NCI-H82 (cell line): Measurements from ENCODE around the gene RNF111.
A peak's percentile ranks its signal among the peaks of the same experiment; 100 is the strongest.
"Not testable (repeated sequence)": the region's sequence is repeated elsewhere in the genome, so short reads cannot be mapped to it uniquely, and the experiment has no call there.

Experiments
- DNase-seq: peaks from one replicate; lab custom pipeline; 2025; lab: John Stamatoyannopoulos, UW

The RNF111 gene

DNA sequence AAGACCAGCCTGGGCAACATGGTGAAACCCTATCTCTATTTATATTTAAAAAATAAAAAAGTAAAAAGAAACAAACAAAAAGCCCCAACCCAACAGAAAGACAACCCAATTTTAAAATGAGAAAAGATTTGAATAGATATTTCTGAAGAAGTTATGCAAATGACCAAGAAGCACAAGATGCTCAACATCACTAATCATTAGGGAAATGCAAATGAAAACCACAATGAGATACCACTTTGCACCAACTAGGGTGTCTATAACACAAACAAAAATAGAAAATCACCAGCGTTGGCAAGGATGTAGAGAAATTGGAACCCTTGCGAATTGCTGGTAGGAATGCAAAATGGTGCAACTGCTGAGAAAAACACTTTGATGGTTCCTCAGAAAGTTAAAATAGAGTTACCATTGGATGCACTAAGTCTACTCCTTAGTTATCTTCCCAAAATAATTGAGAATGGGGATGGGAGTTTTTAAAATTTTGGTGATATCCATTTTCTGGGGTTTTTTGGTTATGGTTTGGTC is 71.7 kb downstream of the RNF111 start:
- DNase-seq = no peak

GRCh38 chr15:59060348-59060747 is 72.9 kb downstream of the RNF111 start:
- no peak for DNase-seq

GRCh38 chr15:59063042-59063441 is 75.6 kb downstream of the RNF111 start:
- DNase-seq = no peak

DNA sequence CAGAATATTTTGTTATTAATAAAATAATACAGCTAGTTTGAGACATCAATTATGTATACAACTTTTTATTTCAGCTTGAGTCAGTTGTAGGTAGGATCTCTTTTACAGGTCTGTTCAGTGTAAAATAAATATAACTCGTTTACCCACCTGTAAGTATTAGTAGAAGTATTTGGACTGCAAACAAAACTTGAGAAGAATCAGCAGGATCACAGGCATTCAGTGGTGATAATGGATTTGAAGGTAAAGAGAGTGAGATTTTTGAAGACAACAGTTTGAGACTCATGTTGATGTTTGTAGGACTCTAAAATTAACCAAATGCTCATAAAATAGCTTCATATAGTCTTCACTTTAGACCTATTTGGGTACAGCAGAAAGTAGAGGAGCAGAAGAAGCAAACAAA is 82.0 kb downstream of the RNF111 start:
- DNase-seq = no peak

GRCh38 chr15:59074607-59075006 is 87.1 kb downstream of the RNF111 start:
- DNase-seq = no peak

- DNase-seq = no peak
Observed at GRCh38 chr15:59087731-59088130, 100.3 kb downstream of the RNF111 start.

DNA sequence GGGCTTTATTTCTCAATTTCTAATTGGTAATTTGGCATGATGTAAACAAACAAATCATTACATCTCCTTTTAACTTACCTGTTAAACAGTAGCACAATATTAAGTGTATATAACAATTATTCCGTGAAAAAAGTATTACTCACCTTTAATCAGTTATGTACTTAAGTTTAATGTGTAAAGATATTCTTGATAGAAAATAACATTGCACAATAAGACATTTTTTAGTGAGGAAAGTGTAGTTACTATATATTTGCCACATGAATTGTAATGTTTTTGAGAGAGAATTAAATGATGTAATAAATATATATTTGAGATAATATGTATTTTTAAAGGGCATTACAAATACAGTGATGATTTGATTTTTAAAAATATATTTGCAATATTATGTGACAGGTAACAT is 106.6 kb downstream of the RNF111 start:
- no peak for DNase-seq

DNA sequence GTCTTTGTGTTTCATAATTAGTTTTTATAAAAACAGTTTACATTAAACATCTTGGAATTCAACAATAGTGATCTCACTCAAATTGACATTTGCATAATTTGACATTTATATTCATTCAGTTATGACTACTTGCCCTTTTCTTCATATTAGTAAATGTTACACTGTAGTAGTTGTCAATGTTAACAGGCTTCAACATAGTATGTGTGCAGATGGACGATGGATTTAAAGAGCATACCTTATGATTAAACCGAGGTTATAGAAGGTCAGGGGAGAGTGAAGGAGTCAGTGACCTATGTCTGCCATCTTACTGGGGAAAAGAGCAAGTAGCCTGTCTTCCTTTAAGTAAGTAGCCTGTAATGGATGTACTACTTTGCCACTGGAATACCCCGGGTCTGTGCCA is 109.0 kb downstream of the RNF111 start:
- DNase-seq = no peak

DNA sequence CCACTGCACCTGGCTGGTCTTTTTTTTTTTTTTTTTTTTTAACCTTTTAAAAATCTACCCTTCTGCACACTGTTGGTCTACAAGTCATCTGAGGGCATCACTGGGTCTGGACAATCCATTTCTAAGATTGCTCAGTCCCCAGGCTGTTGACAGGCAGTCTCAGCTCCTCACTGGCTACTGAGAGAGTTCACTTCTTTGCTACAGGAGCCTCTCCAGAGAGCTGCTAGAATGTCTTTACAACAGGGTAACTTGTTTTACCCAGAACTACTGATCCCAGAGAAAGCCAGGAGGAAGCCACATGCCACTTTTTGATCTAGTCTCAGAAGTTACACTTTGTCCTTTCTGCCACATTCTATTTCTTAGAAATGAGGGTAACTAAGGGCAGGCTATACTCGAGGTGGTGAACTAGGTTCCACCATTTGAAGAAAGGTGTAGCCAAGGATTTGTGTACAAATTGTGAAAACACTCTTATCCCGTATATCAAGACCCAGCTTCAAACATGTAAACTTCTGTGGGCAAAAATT is 111.8 kb downstream of the RNF111 start:
- DNase-seq = no peak

DNA sequence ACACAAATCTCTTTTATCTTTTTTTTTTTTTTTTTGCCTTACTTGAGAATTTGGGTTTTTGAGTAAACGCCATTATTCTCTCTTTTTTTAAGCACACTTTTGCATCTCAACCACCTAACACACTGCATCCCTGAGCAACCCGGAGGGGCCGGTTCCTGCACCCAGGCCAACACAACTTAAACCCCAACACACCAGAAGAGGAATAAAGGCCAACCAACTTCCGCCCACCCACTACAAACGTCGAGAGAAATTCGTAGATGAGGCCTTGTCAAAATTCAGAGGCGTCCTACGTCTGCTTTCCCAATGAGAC is 117.1 kb downstream of the RNF111 start:
- no peak for DNase-seq

GRCh38 chr15:59104912-59105732 is 117.7 kb downstream of the RNF111 start, which contains the start of gene CCNB2:
Gene CCNB2, plus strand, starts transcription at chr15:59105146. Its CDS starts 123 bp downstream, at chr15:59105269.
- DNase-seq = peak; percentile 97

DNA sequence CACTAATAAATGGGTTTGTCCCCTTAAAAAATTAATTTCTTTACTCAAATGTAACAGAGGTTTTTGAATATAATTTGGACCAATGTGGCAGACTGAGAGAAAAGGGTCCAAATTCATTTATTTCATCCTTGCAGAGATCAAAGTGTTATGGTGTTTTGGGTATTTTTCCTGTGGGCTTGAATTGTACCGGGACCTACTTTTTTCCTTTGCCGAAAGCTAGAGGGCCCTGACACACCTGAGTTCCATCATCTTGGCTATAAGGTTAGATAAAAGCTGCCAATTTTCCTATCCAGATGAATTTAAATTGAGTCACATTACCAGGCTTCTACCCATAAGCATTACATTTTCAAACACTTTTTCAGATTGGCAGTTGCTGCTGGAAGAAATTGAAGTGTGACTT is 118.4 kb downstream of the RNF111 start:
- no peak for DNase-seq

- no peak for DNase-seq
Observed at GRCh38 chr15:59111251-59111650, 123.8 kb downstream of the RNF111 start.

DNA sequence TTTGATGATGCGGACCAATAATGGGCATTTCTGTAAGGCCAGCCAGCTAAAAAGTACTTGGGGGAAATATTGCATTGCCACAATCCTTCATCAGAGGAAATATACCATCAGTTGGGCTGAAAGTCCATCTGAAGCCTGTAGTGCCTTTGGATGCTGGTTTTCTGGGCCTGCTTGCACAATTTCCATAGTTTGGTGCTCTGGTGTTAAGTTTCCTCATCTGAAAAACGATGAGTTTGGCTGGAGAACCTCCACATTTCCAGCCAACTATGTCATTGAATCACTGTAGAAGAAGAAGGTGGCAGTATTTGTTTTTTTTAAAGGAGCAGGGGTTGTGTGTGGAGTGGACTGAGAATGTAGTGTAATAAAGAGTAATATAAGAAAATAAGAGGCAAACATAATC is 127.6 kb downstream of the RNF111 start:
- no peak for DNase-seq

DNA sequence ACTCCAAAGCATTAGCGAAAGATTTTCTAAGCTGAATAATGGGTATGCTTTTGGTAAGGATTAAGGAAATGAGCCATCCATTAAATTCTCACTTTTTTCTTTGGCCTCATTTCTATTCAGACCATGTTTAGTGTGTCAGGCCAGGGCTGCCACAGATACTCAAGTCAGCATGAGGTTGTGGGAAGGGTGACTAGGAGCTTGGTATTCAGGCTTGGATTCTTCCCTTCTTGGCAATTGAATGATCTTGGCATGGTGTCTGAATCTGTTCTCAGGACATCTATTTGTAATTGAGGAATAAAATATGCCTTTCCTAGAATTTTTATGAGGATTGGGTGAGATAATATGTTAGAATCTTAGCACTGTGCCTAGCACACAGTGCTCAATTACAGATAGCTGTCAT is 128.7 kb downstream of the RNF111 start:
- no peak for DNase-seq

DNA sequence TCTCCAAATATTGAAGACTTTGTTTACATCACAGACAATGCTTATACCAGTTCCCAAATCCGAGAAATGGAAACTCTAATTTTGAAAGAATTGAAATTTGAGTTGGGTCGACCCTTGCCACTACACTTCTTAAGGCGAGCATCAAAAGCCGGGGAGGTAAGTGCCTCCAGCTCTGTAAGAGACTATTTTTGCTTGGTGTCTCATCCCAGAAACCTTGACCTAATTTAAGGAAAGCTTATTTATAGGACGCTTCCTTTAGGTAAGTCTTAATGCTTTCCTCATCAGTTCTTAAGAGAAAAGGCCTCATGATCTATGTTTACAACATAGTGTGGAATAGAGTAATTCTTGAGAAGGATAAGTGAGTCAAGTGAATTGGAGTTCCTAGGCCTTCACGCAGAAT is 129.3 kb downstream of the RNF111 start:
- DNase-seq = no peak

- DNase-seq = no peak
Observed at GRCh38 chr15:59119625-59120024, 132.2 kb downstream of the RNF111 start.

DNA sequence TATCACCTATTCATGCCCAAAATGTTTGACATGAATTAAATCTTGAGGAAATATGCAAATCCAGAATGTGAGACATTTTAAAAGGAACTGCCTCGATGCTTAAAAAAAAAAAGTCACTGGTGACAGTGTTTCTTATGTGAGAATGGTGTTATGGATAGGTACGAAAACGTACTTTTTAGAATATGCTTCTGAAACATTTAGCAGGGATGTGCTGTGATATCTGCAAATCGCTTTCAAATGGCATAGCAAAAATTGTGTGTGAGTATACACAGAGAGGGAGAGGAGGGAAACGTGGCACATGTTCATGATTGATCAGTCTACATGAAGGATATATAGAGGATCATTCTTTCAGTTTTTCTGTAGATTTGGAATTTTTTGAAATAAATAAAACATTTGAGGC is 133.5 kb downstream of the RNF111 start:
- no peak for DNase-seq

DNA sequence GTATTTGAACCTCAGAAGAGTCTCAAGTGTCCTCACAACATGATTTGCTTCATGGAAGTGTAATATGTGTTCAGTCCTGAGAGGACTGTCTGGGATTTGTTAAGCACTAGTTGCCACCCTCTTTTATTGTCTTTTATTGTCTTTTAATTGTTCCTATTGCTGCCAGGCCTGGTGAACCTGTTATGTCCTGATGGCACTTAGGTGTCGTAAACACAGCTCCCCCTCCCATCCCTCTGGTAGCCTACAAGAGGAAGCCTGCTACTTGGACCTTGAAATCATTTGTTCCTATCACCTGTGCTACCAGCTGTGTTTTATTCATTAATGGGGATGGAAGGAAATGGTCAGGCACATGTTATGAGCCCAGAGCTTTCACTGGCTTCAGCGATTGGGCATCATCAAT is 136.8 kb downstream of the RNF111 start:
- DNase-seq = no peak

DNA sequence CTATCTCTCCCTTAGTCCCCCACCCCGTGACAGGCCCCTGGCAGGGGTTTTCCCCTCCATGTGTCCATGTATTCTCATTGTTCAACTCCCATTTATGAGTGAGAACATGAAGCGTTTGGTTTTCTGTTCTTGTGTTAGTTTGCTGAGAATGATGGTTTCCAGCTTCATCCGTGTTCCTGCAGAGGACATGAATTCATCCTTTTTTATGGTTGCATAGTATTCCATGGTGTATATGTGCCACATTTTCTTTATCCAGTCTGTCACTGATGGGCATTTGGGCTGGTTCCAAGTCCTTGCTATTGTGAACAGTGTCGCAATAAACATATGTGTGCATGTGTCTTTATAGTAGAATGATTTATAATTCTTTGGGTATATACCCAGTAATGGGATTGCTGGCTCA is 138.2 kb downstream of the RNF111 start:
- not testable (repeated sequence) for DNase-seq

DNA sequence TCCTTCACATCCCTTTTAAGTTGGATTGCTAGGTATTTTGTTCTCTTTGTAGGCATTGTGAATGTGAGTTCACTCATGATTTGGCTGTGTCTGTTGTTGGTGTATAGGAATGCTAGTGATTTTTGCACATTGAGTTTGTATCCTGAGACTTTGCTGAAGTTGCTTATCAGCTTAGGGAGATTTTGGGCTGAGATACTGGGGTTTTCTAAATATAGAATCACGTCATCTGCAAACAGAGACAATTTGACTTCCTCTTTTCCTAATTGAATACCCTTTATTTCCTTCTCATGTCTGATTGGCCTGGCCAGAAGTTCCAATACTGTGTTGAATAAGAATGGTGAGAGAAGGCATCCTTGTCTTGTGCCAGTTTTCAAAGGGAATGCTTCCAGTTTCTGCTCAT is 139.8 kb downstream of the RNF111 start:
- DNase-seq = not testable (repeated sequence)

DNA sequence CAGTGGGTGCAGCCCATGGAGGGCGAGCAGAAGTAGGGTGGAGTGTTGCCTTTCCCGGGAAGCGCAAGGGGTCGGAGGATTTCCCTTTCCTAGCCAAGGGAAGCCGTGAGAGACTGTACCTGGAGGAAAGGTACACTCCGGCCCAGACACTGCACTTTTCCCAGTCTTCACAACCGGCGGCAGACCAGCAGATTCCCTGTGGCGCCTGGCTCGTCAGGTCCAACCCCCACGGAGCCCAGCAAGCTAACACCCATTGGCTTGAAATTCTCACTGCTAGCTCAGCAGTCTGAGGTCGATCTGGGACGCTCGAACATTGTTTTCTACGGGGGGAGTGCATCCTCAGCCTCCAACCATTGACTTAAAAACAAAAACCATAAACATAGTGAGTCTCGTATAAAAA is 144.0 kb downstream of the RNF111 start:
- no peak for DNase-seq

GRCh38 chr15:59131969-59132562 is 144.6 kb downstream of the RNF111 start:
- no peak for DNase-seq
